K562 (cell line): ENCODE measurements around the gene MCM9. TPM values are rescaled to one million over a fixed set of nuclear protein-coding genes. Genes with fewer than 3 reads are reported as not detected.

Experiments used
- ATF6 ChIP-seq: sonication (generic); formaldehyde crosslinking; IDR thresholded peaks from 2 replicates; pipeline ENCODE4 v1.4.0; 2020; ENCODE audit warnings: mild to moderate bottlenecking, missing genetic modification reagents
- FOXK1 ChIP-seq: sonication (generic); formaldehyde crosslinking; IDR thresholded peaks from 2 replicates; pipeline ENCODE4 v1.8.0; 2022; ENCODE audit warnings: missing genetic modification reagents, mild to moderate bottlenecking, borderline replicate concordance
- GTF2A2 ChIP-seq: IDR thresholded peaks from 2 replicates; pipeline ENCODE4 v1.6.1; 2016; ENCODE audit warnings: mild to moderate bottlenecking, missing genetic modification characterization, missing compliant biosample characterization
- MBD2 ChIP-seq: sonication (generic); IDR thresholded peaks from 2 replicates; pipeline ENCODE4 v1.6.1; 2016; ENCODE audit warnings: low read depth, borderline replicate concordance
- POLR2B ChIP-seq: fragments of 450-650 bp; IDR thresholded peaks from 2 replicates; pipeline ENCODE4 v1.6.1; 2018; ENCODE audit warnings: low read depth; ENCODE audit not compliant: partially characterized antibody
- SRSF3 ChIP-seq: fragments of 200-400 bp; formaldehyde crosslinking; IDR thresholded peaks from 2 replicates; pipeline ENCODE4 v1.6.1; 2016; ENCODE audit warnings: mild to moderate bottlenecking, low read length, moderate library complexity; ENCODE audit not compliant: insufficient read depth
- STAT5A ChIP-seq: IDR thresholded peaks from 2 replicates; pipeline ENCODE4 v1.6.1; 2012; ENCODE audit warnings: low read length, inconsistent platforms, borderline replicate concordance
- TRIM24 ChIP-seq, 2 experiments: fragments of 450-650 bp; IDR thresholded peaks; 2 replicates each; pipeline ENCODE4 v1.6.1; 2016
- ZC3H11A ChIP-seq: IDR thresholded peaks from 2 replicates; pipeline ENCODE4 v1.6.1; 2012; ENCODE audit warnings: low read depth, low read length, improper control_type of control experiment
- polyA plus RNA-seq, 8 experiments: library from polyadenylated mRNA; depleted of rRNA in 4 of 8; stranded (reverse) in 5 of 8; unstranded in 3 of 8; fragments of >200 nt; fragmentation: Nextera tagmentation in 2 of 8; fragmentation: Illumina TruSeq in 1 of 8; extraction: Ambion mirVana in 2 of 8; extraction: Trizol in 1 of 8; gene quantifications; 2 replicates each; pipeline versions ENCODE4 v1.2.1 to v1.2.3, GENCODE V29; 2011 to 2014; ENCODE audit warnings: inconsistent platforms in 1 of 8, missing spikeins in 1 of 8
- total RNA-seq, 7 experiments: library from RNA; depleted of rRNA in 6 of 7; stranded (reverse); fragments of >200 nt in 6 of 7; fragmentation: Illumina TruSeq in 2 of 7; extraction: Trizol in 2 of 7; gene quantifications; 2 replicates each; pipeline versions ENCODE4 v1.2.1 to v1.2.3, GENCODE V29; 2011 to 2021; ENCODE audit warnings: low replicate concordance in 1 of 7
- TF ChIP-seq, protein P1 (sequence below): sonication (generic); formaldehyde crosslinking; IDR thresholded peaks from 2 replicates; pipeline ENCODE4 v1.8.0; 2022; ENCODE audit warnings: missing genetic modification reagents, mild to moderate bottlenecking, borderline replicate concordance
- TF ChIP-seq, protein P2 (sequence below): fragments of 450-650 bp; IDR thresholded peaks from 2 replicates; pipeline ENCODE4 v1.6.1; 2016; ENCODE audit warnings: borderline replicate concordance
- TF ChIP-seq, protein P3 (sequence below): fragments of 200-800 bp; sonication (Bioruptor generic); IDR thresholded peaks from 2 replicates; pipeline ENCODE4 v1.6.1; 2016; ENCODE audit warnings: missing genetic modification characterization, missing compliant biosample characterization

Gene MCM9
- total and polyA plus RNA-seq, 9 of the 15 experiments (the other 6 are each of a cell fraction or from before 2014, with no cell fraction given) = 4.8 to 16.7 (median 11.6) TPM

GRCh38 chr6:118896339-118897136 is 38.4 kb downstream of the MCM9 start (continued):
- TF ChIP-seq GTF2A2 (tag) (no peak), MBD2 (no peak), ZC3H11A (no peak), SRSF3 (no peak), STAT5A (no peak), POLR2B (no peak), FOXK1 (CRISPR knock-in tag) (no peak), TRIM24 (IDR thresholded peaks at IDR 0.05) (peak; percentile 36 to 77; a peak in 3 of 4 replicates), ATF6 (CRISPR knock-in tag) (no peak)
- TF ChIP-seq, protein P1, sequence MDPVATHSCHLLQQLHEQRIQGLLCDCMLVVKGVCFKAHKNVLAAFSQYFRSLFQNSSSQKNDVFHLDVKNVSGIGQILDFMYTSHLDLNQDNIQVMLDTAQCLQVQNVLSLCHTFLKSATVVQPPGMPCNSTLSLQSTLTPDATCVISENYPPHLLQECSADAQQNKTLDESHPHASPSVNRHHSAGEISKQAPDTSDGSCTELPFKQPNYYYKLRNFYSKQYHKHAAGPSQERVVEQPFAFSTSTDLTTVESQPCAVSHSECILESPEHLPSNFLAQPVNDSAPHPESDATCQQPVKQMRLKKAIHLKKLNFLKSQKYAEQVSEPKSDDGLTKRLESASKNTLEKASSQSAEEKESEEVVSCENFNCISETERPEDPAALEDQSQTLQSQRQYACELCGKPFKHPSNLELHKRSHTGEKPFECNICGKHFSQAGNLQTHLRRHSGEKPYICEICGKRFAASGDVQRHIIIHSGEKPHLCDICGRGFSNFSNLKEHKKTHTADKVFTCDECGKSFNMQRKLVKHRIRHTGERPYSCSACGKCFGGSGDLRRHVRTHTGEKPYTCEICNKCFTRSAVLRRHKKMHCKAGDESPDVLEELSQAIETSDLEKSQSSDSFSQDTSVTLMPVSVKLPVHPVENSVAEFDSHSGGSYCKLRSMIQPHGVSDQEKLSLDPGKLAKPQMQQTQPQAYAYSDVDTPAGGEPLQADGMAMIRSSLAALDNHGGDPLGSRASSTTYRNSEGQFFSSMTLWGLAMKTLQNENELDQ (CRISPR knock-in tag) = no peak
- TF ChIP-seq, protein P2, sequence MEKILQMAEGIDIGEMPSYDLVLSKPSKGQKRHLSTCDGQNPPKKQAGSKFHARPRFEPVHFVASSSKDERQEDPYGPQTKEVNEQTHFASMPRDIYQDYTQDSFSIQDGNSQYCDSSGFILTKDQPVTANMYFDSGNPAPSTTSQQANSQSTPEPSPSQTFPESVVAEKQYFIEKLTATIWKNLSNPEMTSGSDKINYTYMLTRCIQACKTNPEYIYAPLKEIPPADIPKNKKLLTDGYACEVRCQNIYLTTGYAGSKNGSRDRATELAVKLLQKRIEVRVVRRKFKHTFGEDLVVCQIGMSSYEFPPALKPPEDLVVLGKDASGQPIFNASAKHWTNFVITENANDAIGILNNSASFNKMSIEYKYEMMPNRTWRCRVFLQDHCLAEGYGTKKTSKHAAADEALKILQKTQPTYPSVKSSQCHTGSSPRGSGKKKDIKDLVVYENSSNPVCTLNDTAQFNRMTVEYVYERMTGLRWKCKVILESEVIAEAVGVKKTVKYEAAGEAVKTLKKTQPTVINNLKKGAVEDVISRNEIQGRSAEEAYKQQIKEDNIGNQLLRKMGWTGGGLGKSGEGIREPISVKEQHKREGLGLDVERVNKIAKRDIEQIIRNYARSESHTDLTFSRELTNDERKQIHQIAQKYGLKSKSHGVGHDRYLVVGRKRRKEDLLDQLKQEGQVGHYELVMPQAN = no peak
- TF ChIP-seq, protein P3, sequence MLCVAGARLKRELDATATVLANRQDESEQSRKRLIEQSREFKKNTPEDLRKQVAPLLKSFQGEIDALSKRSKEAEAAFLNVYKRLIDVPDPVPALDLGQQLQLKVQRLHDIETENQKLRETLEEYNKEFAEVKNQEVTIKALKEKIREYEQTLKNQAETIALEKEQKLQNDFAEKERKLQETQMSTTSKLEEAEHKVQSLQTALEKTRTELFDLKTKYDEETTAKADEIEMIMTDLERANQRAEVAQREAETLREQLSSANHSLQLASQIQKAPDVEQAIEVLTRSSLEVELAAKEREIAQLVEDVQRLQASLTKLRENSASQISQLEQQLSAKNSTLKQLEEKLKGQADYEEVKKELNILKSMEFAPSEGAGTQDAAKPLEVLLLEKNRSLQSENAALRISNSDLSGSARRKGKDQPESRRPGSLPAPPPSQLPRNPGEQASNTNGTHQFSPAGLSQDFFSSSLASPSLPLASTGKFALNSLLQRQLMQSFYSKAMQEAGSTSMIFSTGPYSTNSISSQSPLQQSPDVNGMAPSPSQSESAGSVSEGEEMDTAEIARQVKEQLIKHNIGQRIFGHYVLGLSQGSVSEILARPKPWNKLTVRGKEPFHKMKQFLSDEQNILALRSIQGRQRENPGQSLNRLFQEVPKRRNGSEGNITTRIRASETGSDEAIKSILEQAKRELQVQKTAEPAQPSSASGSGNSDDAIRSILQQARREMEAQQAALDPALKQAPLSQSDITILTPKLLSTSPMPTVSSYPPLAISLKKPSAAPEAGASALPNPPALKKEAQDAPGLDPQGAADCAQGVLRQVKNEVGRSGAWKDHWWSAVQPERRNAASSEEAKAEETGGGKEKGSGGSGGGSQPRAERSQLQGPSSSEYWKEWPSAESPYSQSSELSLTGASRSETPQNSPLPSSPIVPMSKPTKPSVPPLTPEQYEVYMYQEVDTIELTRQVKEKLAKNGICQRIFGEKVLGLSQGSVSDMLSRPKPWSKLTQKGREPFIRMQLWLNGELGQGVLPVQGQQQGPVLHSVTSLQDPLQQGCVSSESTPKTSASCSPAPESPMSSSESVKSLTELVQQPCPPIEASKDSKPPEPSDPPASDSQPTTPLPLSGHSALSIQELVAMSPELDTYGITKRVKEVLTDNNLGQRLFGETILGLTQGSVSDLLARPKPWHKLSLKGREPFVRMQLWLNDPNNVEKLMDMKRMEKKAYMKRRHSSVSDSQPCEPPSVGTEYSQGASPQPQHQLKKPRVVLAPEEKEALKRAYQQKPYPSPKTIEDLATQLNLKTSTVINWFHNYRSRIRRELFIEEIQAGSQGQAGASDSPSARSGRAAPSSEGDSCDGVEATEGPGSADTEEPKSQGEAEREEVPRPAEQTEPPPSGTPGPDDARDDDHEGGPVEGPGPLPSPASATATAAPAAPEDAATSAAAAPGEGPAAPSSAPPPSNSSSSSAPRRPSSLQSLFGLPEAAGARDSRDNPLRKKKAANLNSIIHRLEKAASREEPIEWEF (CRISPR knock-in tag) = no peak
